A549 treated with Mapracorat at 1 μM for 4 hours (cell line): ENCODE results near the gene RPL35A. TPM values are rescaled to one million over a fixed set of nuclear protein-coding genes. Genes with fewer than 3 reads are reported as not detected.

Experiments
- total RNA-seq: library from RNA; stranded (reverse); fragments of 200-300 nt; extraction: Qiagen RNA extraction; gene quantifications from 5 replicates; pipeline ENCODE4 v1.2.3, GENCODE V29; 2022

The RPL35A gene
- 1,009 to 1,129 TPM (median 1,089 TPM) in 5 replicates for total RNA-seq

GRCh38 chr3:197949778-197950676 is at the start of gene RPL35A:
TSS of gene RPL35A (plus strand) at chr3:197950190. CDS start at chr3:197950968, 778 bp downstream.

GRCh38 chr3:197959891-197960693 is 10.1 kb downstream of the RPL35A start, which contains the start of gene LMLN:
TSS of gene LMLN (plus strand) at chr3:197960217. CDS start at chr3:197960246, 29 bp downstream.

Other genes with a start within 250 kb of the RPL35A start
- gene RUBCN, start 213.3 kb upstream of the RPL35A start, total RNA-seq = 8.0 to 10.2 TPM (median 8.6 TPM) in 5 replicates
- gene FYTTD1, start 200.3 kb upstream of the RPL35A start, total RNA-seq = 22.8 to 32.3 TPM (median 26.9 TPM) in 5 replicates
- gene LRCH3, start 158.9 kb upstream of the RPL35A start, total RNA-seq = 10.5 to 18.8 TPM (median 14.9 TPM) in 5 replicates
- gene LMLN, start 10.0 kb downstream of the RPL35A start, total RNA-seq = 1.7 to 2.5 TPM (median 2.0 TPM) in 5 replicates